ENCODE data around the gene XYLT1.

DNA sequence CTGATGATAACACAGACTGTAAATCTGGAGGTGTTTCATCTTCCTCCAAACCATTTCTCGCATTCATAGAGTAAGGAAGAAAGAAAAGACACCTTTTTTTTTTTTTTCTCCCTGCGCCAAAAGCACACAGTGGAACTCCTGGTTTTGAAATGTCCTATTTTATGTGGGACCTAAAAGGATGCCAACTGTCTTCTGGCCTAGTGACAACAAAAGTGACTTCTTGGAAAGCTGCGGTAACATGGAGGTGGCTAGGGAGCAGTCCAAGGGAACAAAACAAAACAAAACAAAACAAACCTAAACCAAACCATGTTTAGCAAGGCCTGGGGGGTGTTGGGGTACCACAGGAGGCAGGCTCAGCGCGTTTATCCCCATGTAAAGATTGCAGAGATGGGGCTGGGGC, 174.8 kb downstream of the XYLT1 start:
- TF ChIP-seq, protein P1, sequence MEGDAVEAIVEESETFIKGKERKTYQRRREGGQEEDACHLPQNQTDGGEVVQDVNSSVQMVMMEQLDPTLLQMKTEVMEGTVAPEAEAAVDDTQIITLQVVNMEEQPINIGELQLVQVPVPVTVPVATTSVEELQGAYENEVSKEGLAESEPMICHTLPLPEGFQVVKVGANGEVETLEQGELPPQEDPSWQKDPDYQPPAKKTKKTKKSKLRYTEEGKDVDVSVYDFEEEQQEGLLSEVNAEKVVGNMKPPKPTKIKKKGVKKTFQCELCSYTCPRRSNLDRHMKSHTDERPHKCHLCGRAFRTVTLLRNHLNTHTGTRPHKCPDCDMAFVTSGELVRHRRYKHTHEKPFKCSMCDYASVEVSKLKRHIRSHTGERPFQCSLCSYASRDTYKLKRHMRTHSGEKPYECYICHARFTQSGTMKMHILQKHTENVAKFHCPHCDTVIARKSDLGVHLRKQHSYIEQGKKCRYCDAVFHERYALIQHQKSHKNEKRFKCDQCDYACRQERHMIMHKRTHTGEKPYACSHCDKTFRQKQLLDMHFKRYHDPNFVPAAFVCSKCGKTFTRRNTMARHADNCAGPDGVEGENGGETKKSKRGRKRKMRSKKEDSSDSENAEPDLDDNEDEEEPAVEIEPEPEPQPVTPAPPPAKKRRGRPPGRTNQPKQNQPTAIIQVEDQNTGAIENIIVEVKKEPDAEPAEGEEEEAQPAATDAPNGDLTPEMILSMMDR (conservative IDR thresholded peaks at IDR 0.05), result no peak
- TF ChIP-seq EZH2 (IDR thresholded peaks at IDR 0.05; ENCODE audit: low read depth), result no peak

Data from PC-9 (cell line).